HPDE6-E6E7 (cell line): ENCODE measurements around the gene PTCRA.

Experiments used
- DNase-seq: peaks from one replicate; pipeline ENCODE4 v3.0.0; 2011; ENCODE audit warnings: missing footprints; ENCODE audit errors: extremely low spot score

PTCRA gene

DNA sequence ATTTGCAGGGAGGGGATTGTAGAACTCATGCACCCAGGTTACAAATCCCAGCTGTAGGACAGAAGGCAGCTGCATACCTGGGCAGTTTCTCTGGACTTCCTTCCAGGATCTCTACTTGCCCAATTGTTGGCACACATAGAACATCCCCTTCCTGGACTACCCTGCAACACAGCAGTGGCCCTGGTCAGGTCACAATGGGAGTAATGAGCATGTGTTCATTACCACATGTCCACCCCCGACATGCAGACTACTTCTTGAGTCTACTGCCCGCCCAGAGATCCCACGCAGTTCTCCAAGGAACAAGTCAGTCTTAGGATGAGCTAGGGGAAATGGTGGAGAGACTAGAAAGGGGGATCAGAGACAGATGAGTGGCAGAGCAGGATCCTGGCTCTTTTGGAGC, 58.1 kb downstream of the PTCRA start:
- no peak for DNase-seq

DNA sequence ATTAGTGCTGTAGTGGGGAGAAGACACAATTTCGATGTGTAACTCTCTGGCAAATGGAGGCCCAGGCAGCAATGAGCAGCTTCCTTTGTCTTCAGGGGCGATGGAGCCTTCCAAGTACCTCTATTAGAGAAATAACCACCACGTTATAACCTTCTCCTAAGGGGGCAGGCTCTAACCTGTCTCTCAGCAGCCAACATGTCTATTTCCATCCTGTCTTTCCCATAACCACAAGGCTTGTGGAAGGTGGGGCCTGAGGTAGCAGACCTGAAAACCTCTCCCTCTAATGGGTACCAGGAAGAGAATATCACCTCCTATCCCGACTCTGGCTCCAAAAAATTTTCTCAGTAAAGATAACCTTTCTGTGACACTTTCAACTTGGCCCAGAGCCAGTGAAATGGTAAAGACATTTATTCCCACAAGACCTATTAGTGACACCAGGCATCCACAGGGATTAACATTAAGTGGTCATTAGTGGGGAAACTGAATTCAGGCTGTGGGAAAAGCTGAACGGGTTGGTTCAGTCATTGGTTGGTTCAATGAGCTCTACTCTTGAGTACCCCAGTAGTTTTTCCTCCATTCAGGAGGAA, 59.2 kb downstream of the PTCRA start:
- no peak for DNase-seq
